GM18517 (cell line): ENCODE measurements around the gene ODAD3.
"Not testable (repeated sequence)": the region's sequence is repeated elsewhere in the genome, so short reads cannot be mapped to it uniquely, and the experiment has no call there.

Experiments
- ATAC-seq: cut with Tn5 transposase; IDR thresholded peaks from one replicate; pipeline ENCODE4 v1.9.1; 2021; ENCODE audit warnings: mild to moderate bottlenecking, moderate library complexity; ENCODE audit not compliant: unreplicated experiment

Gene ODAD3

GRCh38 chr19:11408591-11408990, 26.3 kb downstream of the ODAD3 start:
- no peak for ATAC-seq

DNA sequence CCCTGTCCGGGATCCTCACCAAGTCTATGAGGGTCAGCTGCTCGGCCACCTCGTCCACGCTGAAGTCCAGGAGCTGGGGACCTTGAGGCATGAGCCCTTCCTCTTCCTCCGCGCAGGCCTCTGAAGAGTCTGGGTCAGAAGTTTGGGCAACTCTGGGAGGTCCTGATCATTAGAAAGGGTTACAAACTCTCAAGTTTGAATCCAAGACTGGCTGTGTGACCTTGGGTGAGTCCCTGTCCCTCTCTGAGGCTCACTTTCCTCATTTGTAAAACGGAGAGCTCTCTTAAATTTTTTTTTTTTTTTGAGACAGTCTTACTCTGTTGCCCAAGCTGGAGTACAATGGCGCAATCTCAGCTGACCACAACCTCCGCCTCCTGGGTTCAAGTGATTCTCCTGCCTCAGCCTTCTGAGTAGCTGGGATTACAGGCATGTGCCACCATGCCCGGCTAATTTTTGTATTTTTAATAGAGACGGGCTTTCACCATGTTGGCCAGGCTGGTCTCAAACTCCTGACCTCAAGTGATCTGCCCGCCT, 28.2 kb downstream of the ODAD3 start:
- ATAC-seq = not testable (repeated sequence)

DNA sequence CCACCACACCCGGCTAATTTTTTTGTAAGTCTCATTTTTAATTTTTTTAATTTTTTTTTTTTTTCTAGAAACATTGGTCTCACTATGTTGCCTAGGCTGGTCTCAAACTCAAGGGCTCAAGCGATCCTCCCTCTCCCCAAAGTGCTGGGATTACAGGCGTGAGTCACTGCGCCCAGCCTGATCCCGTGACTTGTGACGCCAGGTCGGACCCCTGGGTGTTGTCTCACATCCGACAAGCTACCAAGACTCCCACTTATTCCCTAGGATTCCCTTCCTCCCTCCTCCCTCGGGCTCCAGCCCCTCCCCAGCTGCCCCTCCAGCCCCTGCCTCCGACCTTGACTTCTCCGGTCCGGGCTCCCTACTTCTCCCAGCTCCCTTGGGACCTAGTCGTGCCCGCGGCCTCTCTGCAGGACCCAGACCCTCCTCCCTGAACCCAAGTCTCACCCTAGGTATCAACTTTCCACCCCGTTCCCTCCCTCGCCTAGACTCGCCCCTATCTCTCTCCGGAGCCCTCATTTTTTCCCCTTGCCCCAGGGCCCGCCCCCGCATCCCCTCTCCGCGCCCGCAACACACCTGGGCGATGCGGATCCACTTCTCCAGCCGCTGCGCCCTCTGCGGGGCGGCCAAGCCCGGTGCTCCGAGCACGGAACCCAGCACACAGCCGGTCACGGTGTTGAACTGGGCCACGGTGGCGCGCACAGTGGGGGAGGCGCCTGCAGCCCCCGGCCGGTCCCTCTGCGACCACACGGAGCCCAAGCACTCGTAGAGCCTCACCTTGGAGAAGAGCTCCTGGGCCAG, 28.9 kb downstream of the ODAD3 start:
- ATAC-seq = no peak

GRCh38 chr19:11404588-11405222, 30.2 kb downstream of the ODAD3 start:
- no peak for ATAC-seq

- no peak for ATAC-seq
These were observed 32.9 kb downstream of the ODAD3 start for GRCh38 chr19:11401808-11402543.

DNA sequence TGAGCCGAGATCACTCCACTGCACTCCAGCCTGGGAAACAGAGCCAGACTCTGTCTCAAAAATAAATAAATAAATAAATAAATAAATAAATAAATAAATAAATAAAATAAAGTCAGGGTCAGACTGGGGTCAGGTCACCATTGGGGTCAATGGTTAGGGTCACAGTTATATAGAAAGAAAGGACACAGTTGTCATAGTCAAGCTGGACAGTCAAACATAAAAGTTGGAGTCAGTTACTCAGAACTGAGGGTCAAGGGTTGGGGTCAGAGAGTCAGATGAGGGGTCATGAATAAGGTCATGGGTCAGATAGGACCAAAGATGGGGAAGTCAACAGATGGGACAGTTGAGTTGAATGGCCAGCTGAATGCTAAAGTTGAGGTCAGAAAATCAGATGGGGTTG, 34.1 kb downstream of the ODAD3 start:
- no peak for ATAC-seq

- no peak for ATAC-seq
These were observed 35.3 kb downstream of the ODAD3 start for GRCh38 chr19:11399667-11400066.

- ATAC-seq = no peak
These were observed 37.8 kb downstream of the ODAD3 start for GRCh38 chr19:11397089-11397610.

DNA sequence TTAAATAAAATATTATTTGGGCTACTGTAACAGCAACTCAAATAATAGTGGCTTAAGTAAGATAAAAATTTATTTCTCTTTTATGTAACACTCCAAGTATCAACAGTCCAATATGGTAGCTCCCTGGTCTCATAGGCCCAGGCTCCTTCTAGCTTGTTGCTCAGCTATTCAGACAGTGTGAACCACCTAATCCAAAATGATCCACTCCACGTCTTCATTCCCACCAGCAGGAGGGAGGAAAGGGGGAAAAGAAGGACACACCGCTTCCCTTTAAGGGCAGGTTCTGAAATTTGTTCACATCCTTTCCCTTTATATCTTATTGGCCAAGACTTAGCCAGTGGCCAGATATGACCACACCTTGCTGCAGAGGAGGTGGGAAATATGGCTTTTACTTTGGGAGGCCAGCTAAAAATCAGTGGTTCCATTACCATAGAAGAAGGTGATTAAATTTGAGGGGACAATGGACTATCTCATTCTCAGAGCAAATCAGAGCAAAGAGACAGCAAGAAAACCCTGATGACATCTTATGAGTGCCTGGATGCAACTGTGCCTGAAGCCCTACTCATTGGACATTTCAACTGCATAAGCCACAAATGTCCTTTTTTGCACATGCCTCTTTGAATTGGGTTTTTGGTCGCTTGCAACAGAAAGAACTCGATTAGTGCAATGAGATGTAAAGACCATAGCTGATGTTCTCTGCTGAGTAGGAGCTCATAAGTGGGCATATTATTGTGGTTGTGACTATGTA, 43.8 kb downstream of the ODAD3 start:
- ATAC-seq = no peak

DNA sequence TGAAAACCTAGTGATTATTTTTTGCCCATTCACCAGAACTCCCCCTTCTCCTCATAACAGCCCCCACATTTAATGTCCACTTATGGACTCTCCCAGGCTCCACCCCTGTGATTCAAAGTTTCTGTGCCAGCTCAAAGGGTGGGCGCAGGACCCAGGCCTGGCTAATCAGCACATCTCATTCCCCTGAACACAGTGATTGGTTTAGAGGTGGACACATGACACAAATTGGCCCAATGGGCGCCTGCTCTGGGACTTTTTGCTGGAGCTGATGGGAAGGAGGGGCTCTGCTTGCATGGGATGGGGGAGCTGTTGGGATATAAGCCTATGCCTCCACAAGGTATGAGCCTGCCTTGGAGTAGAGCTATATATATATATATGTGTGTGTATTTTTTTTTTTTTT, 44.6 kb downstream of the ODAD3 start:
- no peak for ATAC-seq

DNA sequence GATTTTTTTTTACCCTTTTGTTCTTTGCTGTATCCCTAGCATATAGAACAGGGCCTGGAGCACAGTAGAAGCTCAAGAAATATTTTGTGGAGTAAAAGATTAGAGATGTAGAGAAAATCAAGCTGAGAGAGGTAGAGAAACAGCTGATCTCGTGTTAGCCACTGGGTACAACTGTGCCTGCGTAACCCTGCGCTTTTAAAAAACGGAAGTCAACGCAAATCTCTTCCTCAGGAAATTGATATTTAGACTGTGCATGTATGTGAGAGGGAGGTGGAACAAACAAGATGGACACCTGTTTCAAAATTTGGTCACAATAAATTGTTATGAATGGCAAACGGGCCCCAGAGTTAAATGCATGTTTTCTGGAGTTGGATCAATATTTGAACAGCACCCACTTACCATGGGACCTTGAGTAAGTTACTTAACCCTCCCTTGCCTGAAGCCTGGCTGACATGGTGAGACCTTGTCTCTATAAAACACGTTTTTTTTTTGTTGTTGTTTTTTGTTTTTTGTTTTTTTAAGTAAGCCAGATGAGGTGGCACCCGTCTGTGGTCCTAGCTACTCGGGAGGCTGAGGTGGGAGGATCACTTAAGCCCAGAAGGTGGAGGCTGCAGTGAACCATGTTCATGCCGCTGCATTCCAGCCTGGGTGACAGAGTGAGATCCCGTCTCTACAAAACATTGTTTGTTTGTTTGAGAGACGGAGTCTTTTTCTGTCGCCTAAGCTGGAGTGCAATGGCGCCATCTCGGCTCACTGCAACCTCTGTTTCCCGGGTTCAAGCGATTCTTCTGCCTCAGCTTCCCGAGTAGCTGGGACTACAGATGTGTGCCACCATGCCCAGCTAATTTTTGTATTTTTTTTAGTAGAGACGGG, 47.5 kb downstream of the ODAD3 start:
- ATAC-seq = no peak

DNA sequence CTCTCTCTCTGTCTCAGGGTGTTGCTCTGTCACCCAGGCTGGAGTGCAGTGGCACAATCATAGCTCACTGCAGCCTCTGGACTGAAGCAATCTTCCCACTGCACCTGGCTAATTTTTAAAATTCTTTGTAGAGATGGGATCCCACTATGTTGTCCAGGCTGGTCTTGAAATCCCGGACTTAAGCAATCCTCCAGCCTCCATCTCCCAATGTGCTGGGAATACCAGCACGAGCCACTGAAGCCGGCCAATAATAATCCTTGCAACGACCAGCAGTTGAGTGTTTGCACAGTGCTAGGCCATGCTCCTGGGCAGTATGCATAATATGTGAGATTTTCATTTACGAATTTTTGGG, 50.2 kb downstream of the ODAD3 start:
- no peak for ATAC-seq

- no peak for ATAC-seq
These were observed 51.2 kb downstream of the ODAD3 start for GRCh38 chr19:11383706-11384048.

GRCh38 chr19:11382898-11383705, 51.8 kb downstream of the ODAD3 start:
- ATAC-seq = no peak

- ATAC-seq = peak; percentile 79
These were observed 54.0 kb downstream of the ODAD3 start for GRCh38 chr19:11380653-11381537.

- no peak for ATAC-seq
These were observed 55.0 kb downstream of the ODAD3 start for GRCh38 chr19:11379857-11380350.

DNA sequence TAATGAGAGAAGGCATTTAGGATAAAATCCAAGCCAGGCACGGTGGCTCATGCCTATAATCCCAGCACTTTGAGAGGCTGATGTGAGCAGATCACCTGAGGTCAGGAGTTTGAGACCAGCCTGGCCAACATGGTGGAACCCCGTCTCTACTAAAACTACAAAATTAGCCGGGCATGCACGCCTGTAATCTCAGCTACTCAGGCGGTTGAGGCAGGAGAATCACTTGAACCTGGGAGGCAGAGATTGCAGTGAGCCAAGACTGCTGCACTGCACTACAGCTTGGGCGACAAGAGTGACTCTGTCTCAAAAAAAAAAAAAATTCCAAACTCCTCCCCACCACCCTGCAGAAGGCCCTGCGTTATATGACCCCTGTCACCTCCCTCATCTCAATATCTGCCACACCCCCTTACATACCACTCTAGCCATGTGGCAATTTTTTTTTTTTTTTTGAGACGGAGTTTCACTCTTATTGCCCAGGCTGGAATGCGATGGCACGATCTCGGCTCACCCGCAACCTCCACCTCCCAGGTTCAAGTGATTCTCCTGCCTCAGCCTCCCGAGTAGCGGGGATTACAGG, 55.6 kb downstream of the ODAD3 start:
- ATAC-seq = not testable (repeated sequence)
